Measurements from ENCODE around the gene SMYD4.

SMYD4 gene

DNA sequence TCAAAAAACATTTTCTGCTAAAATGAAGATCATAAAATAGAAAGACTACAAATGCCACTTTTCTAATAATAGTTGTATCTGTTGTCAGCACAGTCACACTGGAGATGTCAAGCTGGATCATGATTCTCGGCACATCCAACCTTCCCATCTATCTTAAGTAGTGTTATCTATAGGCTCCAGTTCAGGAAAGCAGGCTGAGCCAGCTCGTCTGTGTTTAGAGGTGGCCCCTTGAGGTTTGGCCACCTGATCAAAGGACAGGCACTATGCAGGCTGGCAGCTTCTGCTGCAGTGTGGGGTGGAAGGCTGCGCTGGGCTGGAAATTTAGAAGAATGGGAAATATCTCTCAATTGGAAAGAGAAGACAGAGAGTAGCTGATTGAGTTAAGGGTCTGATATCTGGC lies 32.4 kb downstream of the SMYD4 start:
- no peak overlapping the region for H3K4me3 ChIP-seq (ENCODE audit: low read depth, low read length)
- TF ChIP-seq, protein P1, sequence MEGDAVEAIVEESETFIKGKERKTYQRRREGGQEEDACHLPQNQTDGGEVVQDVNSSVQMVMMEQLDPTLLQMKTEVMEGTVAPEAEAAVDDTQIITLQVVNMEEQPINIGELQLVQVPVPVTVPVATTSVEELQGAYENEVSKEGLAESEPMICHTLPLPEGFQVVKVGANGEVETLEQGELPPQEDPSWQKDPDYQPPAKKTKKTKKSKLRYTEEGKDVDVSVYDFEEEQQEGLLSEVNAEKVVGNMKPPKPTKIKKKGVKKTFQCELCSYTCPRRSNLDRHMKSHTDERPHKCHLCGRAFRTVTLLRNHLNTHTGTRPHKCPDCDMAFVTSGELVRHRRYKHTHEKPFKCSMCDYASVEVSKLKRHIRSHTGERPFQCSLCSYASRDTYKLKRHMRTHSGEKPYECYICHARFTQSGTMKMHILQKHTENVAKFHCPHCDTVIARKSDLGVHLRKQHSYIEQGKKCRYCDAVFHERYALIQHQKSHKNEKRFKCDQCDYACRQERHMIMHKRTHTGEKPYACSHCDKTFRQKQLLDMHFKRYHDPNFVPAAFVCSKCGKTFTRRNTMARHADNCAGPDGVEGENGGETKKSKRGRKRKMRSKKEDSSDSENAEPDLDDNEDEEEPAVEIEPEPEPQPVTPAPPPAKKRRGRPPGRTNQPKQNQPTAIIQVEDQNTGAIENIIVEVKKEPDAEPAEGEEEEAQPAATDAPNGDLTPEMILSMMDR (IDR thresholded peaks at IDR 0.05; ENCODE audit: low read depth, low read length) = no peak
- in situ Hi-C loops (cut with HindIII; ENCODE audit: low sequenced_read_pairs) = no loop called here

DNA sequence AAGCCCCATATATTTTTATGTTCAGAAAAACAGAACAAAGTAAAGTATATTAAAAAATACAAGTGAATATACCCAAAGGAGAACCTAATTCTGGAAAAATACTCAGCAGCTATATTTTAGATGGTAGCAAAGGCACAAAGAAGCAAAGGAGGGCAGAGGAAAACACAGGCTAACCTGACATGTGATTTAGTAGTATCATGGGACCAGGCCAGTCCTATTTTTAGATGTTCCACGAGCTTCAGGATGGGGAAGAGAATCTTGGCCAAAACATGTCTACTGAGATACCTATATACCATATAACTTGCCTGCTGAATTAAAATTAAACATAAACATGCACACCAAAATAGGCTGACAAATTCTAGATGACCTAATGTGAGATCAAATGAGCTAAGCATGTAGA lies 32.9 kb downstream of the SMYD4 start:
- TF ChIP-seq, protein P1 (IDR thresholded peaks at IDR 0.05; ENCODE audit: low read depth, low read length) = no peak
- DNase-seq (ENCODE audit: low read depth, low spot score) = no peak
- in situ Hi-C loops (cut with HindIII; ENCODE audit: low sequenced_read_pairs) = no loop called here
- H3K4me3 ChIP-seq (ENCODE audit: low read depth, low read length) = no peak overlapping the region

More for the DNA sequence above, 32.4 kb downstream of the SMYD4 start:
- no peak for DNase-seq (ENCODE audit: low read depth, low spot score)

DNA sequence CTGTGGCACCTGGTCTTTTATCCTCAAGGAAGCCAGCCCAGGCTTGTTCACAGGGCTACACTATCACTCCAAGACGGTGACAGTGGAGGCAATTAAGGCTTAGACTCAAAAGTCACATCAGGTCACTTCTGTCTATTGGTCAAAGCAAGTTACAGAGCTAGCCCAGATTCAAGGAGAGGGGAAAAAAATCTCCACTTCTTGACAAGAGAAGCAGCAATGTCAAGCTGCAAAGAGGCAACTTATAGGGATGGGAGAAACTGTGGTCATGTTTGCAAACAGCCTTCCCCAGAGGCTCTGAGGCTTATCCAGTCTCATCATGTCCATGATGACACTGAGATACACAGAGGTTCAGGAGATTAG lies 36.3 kb downstream of the SMYD4 start:
- in situ Hi-C loops (cut with HindIII; ENCODE audit: low sequenced_read_pairs) = no loop called here
- TF ChIP-seq, protein P1 (IDR thresholded peaks at IDR 0.05; ENCODE audit: low read depth, low read length) = no peak
- DNase-seq (ENCODE audit: low read depth, low spot score) = no peak
- no peak overlapping the region for H3K4me3 ChIP-seq (ENCODE audit: low read depth, low read length)

DNA sequence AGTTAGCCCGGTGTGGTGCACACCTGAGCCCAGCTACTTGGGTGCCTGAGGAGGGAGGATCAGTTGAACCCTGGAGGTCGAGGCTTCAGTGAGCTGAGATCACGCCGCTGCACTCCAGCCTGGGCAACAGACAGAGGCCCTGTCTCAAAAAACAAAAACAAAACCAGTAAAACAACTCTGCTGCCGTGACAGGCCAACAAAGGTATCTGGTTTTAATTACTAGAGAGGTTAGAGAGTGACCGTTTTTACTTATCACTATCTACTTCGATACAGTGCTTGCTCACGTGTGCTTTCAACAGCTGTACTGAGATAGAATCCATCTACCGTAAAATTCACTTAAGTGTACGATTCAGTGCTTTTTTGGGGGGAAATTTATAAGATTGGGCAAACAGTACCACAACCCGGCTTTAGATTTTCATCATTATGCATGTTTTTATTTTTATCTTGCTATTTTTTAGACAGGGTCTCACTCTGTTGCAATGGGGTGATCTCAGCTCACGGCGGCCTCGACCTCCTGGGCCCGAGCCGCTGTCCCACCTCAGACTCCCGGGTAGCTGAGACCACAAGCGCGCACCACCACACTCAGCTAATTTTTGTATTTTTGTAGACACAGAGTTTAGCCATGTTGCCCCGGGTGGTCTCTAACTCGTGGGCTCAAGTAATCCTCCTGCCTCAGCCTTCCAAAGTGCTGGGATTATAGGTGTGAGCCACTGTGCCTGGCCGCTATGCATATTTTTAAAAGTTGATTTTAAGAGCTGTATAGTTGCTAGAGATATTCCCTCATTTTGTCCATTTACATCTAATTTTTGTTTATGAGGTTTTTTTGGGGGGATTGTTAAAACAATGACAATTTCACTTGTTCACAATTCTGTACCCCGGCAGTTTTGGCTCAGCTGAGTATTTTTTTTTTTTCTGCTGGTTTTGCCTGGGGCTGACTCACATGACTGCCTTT lies 36.9 kb downstream of the SMYD4 start:
- in situ Hi-C loops (cut with HindIII; ENCODE audit: low sequenced_read_pairs) = no loop called here
- no peak for DNase-seq (ENCODE audit: low read depth, low spot score)
- H3K4me3 ChIP-seq (ENCODE audit: low read depth, low read length) = no peak overlapping the region
- TF ChIP-seq, protein P1 (IDR thresholded peaks at IDR 0.05; ENCODE audit: low read depth, low read length) = no peak

DNA sequence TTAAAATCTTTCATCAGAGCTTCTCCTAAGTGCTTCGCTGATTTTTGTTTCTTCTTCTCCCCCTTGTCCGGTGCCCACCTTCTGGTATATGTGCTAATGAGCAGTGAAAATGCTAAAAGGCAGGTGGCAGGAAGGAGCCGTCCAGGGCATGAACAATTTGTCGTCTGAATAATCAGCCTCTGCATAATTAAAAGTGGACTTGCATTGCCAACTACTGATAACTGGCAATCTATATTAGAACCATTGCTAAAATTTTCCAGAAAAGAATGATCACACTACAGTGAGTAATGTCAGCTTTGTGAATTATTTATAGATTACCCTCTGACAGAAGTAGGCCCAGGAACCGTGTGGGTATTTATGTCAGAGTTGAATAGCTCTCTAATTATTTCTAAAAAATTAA lies 39.8 kb downstream of the SMYD4 start:
- no peak overlapping the region for H3K4me3 ChIP-seq (ENCODE audit: low read depth, low read length)
- in situ Hi-C loops (cut with HindIII; ENCODE audit: low sequenced_read_pairs) = no loop called here
- TF ChIP-seq, protein P1 (IDR thresholded peaks at IDR 0.05; ENCODE audit: low read depth, low read length) = no peak
- DNase-seq (ENCODE audit: low read depth, low spot score) = no peak

DNA sequence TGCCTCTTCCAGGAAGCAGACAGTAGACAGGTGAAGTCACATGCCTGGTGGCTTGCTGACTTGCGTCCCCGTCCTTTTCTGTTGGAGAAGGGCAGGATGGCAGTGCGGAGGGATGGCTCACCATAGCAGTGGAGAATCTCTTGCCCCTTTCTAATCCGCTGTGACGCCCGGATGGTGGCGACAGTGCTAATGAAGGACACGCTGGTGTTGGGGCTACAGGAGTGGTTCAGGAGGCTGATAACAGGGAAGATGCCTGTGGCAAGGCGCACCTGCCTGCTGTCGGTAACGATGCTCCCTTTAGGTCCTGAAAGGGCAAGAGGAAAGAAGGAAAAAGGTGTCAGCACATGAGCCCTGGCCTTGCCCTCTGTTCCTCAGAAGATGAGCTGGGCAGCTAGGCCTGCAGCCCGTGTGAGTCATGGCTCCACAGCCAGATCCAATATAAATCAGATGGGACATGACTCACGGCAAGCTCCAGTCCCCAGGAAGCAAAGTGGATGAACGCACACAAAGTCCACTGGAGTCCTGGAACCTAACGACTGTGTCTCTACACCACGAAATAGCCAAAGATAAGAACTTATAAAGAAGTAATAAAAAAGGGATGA lies 42.3 kb downstream of the SMYD4 start:
- TF ChIP-seq, protein P1 (IDR thresholded peaks at IDR 0.05; ENCODE audit: low read depth, low read length) = no peak
- no peak overlapping the region for H3K4me3 ChIP-seq (ENCODE audit: low read depth, low read length)
- in situ Hi-C loops (cut with HindIII; ENCODE audit: low sequenced_read_pairs) = no loop called here
- peak; percentile 94 for DNase-seq (ENCODE audit: low read depth, low spot score)

Data from astrocyte of the spinal cord (primary cell).